Karpas-422 (cell line): ENCODE data around the gene RUNX2. TPM values are rescaled to one million over a fixed set of nuclear protein-coding genes. Genes with fewer than 3 reads are reported as not detected.

Experiments used
- DNase-seq: peaks from one replicate; pipeline ENCODE4 v3.0.0-alpha.2; 2015
- H2AFZ ChIP-seq: fragments of 200-600 bp; sonication (generic); 2 replicates; pipeline ENCODE4 v1.6.1; 2014; ENCODE audit warnings: antibody characterized with exemption, low read length, mixed read lengths
- H3K27ac ChIP-seq: fragments of 200-600 bp; sonication (generic); 2 replicates; pipeline ENCODE4 v1.5.1; 2014; ENCODE audit warnings: mild to moderate bottlenecking, low read length, moderate library complexity
- H3K27me3 ChIP-seq: fragments of 200-600 bp; sonication (generic); 2 replicates; pipeline ENCODE4 v1.6.1; 2014; ENCODE audit warnings: low read length, mixed read lengths
- H3K36me3 ChIP-seq: fragments of 200-600 bp; sonication (generic); 2 replicates; pipeline ENCODE4 v1.6.1; 2014; ENCODE audit warnings: low read length, mixed read lengths; ENCODE audit not compliant: insufficient read depth
- H3K4me1 ChIP-seq: fragments of 200-600 bp; sonication (generic); 2 replicates; pipeline ENCODE4 v1.6.1; 2014; ENCODE audit warnings: mild to moderate bottlenecking, low read length, mixed read lengths
- H3K4me2 ChIP-seq: fragments of 200-600 bp; sonication (generic); 2 replicates; pipeline ENCODE4 v1.6.1; 2014; ENCODE audit warnings: low read length, low read depth, mild to moderate bottlenecking; ENCODE audit not compliant: poor library complexity, severe bottlenecking
- H3K4me3 ChIP-seq: fragments of 200-600 bp; sonication (generic); 2 replicates; pipeline ENCODE4 v1.5.1; 2014; ENCODE audit warnings: mild to moderate bottlenecking, antibody characterized with exemption, low read length, mixed read lengths
- H3K79me2 ChIP-seq: fragments of 200-600 bp; sonication (generic); 2 replicates; pipeline ENCODE4 v1.6.1; 2014; ENCODE audit warnings: mild to moderate bottlenecking, low read length, mixed read lengths
- H3K9ac ChIP-seq: fragments of 200-600 bp; sonication (generic); 2 replicates; pipeline ENCODE4 v1.6.0; 2014; ENCODE audit warnings: low read length
- H3K9me2 ChIP-seq: fragments of 200-600 bp; sonication (generic), shearing (Covaris generic); replicated peaks from 2 replicates; pipeline ENCODE4 v1.6.0; 2014; ENCODE audit warnings: mild to moderate bottlenecking, low read length, moderate library complexity; ENCODE audit not compliant: insufficient read depth
- H3K9me3 ChIP-seq: fragments of 300-700, 200-600 bp; sonication (generic); 2 replicates; pipeline ENCODE4 v1.6.1; 2014; ENCODE audit warnings: low read length, mixed read lengths
- H4K20me1 ChIP-seq: fragments of 200-600 bp; sonication (generic); 2 replicates; pipeline ENCODE4 v1.6.1; 2014; ENCODE audit warnings: mild to moderate bottlenecking, antibody characterized with exemption, low read length, low read depth; ENCODE audit not compliant: insufficient read depth
- total RNA-seq: library from RNA; depleted of rRNA; stranded (reverse); fragments of >200 nt; shearing (Covaris generic); gene quantifications from 2 replicates; pipeline ENCODE4 v1.2.3, GENCODE V29; 2014; ENCODE audit warnings: low replicate concordance

RUNX2 gene
- total RNA-seq, 1 experiment from 2014 or later = 0.19 TPM

- Histone ChIP-seq H2AFZ (no peak overlapping the region), H3K36me3 (no peaks in the 10 kb centered on the region), H3K4me3 (no peak overlapping the region), H3K4me1 (no peaks in the 10 kb centered on the region), H4K20me1 (no peaks in the 10 kb centered on the region), H3K27me3 (no peaks in the 10 kb centered on the region), H3K4me2 (no peak overlapping the region), H3K79me2 (no peaks in the 10 kb centered on the region), H3K27ac (no peak overlapping the region), H3K9ac (no peak overlapping the region), H3K9me2 (no peaks in the 10 kb centered on the region), H3K9me3 (no peaks in the 10 kb centered on the region)
- no peak for DNase-seq
Measured at GRCh38 chr6:45436544-45437438, 108.7 kb downstream of the RUNX2 start.

GRCh38 chr6:45437439-45437815, 109.3 kb downstream of the RUNX2 start:
- H3K4me2 ChIP-seq = no peak overlapping the region
- no peak overlapping the region for H3K4me3 ChIP-seq
- H3K4me1 ChIP-seq = no peaks in the 10 kb centered on the region
- H3K27ac ChIP-seq = no peak overlapping the region
- H3K27me3 ChIP-seq = no peaks in the 10 kb centered on the region
- DNase-seq = no peak
- no peaks in the 10 kb centered on the region for H3K36me3 ChIP-seq
- H3K9ac ChIP-seq = no peak overlapping the region
- H4K20me1 ChIP-seq = no peaks in the 10 kb centered on the region
- no peak overlapping the region for H2AFZ ChIP-seq
- no peaks in the 10 kb centered on the region for H3K79me2 ChIP-seq
- H3K9me3 ChIP-seq = no peaks in the 10 kb centered on the region
- no peaks in the 10 kb centered on the region for H3K9me2 ChIP-seq

- H3K9me2 ChIP-seq = no peaks in the 10 kb centered on the region
- no peak overlapping the region for H3K27ac ChIP-seq
- no peaks in the 10 kb centered on the region for H3K36me3 ChIP-seq
- no peak overlapping the region for H3K4me3 ChIP-seq
- H4K20me1 ChIP-seq = no peaks in the 10 kb centered on the region
- H2AFZ ChIP-seq = no peak overlapping the region
- no peaks in the 10 kb centered on the region for H3K4me1 ChIP-seq
- H3K79me2 ChIP-seq = no peaks in the 10 kb centered on the region
- no peak overlapping the region for H3K4me2 ChIP-seq
- no peaks in the 10 kb centered on the region for H3K9me3 ChIP-seq
- H3K27me3 ChIP-seq = no peaks in the 10 kb centered on the region
- H3K9ac ChIP-seq = no peak overlapping the region
- DNase-seq = no peak
Measured at GRCh38 chr6:45438151-45438550, 110.0 kb downstream of the RUNX2 start.

- Histone ChIP-seq H3K27me3 (no peaks in the 10 kb centered on the region), H3K4me1 (no peaks in the 10 kb centered on the region), H3K9me3 (no peaks in the 10 kb centered on the region), H4K20me1 (no peaks in the 10 kb centered on the region), H2AFZ (no peak overlapping the region), H3K9ac (no peak overlapping the region), H3K9me2 (no peaks in the 10 kb centered on the region), H3K27ac (no peak overlapping the region), H3K4me3 (no peak overlapping the region), H3K4me2 (no peak overlapping the region), H3K36me3 (no peaks in the 10 kb centered on the region), H3K79me2 (no peaks in the 10 kb centered on the region)
- DNase-seq = no peak
Measured at GRCh38 chr6:45438849-45439406, 110.8 kb downstream of the RUNX2 start.

- H3K36me3 ChIP-seq = no peaks in the 10 kb centered on the region
- H3K9me3 ChIP-seq = no peaks in the 10 kb centered on the region
- no peak overlapping the region for H3K9ac ChIP-seq
- no peak overlapping the region for H3K4me3 ChIP-seq
- no peak overlapping the region for H2AFZ ChIP-seq
- no peaks in the 10 kb centered on the region for H4K20me1 ChIP-seq
- no peaks in the 10 kb centered on the region for H3K4me1 ChIP-seq
- DNase-seq = no peak
- H3K79me2 ChIP-seq = no peaks in the 10 kb centered on the region
- H3K4me2 ChIP-seq = no peak overlapping the region
- no peaks in the 10 kb centered on the region for H3K9me2 ChIP-seq
- H3K27me3 ChIP-seq = no peaks in the 10 kb centered on the region
- no peak overlapping the region for H3K27ac ChIP-seq
Measured at GRCh38 chr6:45439459-45439858, 111.3 kb downstream of the RUNX2 start.

GRCh38 chr6:45439861-45440388, 111.8 kb downstream of the RUNX2 start:
- DNase-seq = no peak
- H3K4me3 ChIP-seq = no peak overlapping the region
- no peaks in the 10 kb centered on the region for H3K9me2 ChIP-seq
- H3K79me2 ChIP-seq = no peaks in the 10 kb centered on the region
- no peak overlapping the region for H3K9ac ChIP-seq
- H3K27ac ChIP-seq = no peak overlapping the region
- H3K36me3 ChIP-seq = no peaks in the 10 kb centered on the region
- H3K4me2 ChIP-seq = no peak overlapping the region
- H3K27me3 ChIP-seq = no peaks in the 10 kb centered on the region
- no peak overlapping the region for H2AFZ ChIP-seq
- no peaks in the 10 kb centered on the region for H3K4me1 ChIP-seq
- H3K9me3 ChIP-seq = no peaks in the 10 kb centered on the region
- no peaks in the 10 kb centered on the region for H4K20me1 ChIP-seq

- Histone ChIP-seq H2AFZ (no peak overlapping the region), H3K36me3 (no peaks in the 10 kb centered on the region), H3K9me2 (no peaks in the 10 kb centered on the region), H3K79me2 (no peaks in the 10 kb centered on the region), H3K27me3 (no peaks in the 10 kb centered on the region), H3K9me3 (no peaks in the 10 kb centered on the region), H4K20me1 (no peaks in the 10 kb centered on the region), H3K4me2 (no peak overlapping the region), H3K9ac (no peak overlapping the region), H3K4me3 (no peak overlapping the region), H3K27ac (no peak overlapping the region), H3K4me1 (no peaks in the 10 kb centered on the region)
- no peak for DNase-seq
Measured at GRCh38 chr6:45441851-45442453, 113.8 kb downstream of the RUNX2 start.

- Histone ChIP-seq H3K9me3 (no peaks in the 10 kb centered on the region), H3K27me3 (no peaks in the 10 kb centered on the region), H3K9ac (no peak overlapping the region), H3K4me1 (no peaks in the 10 kb centered on the region), H3K9me2 (no peaks in the 10 kb centered on the region), H3K4me3 (no peak overlapping the region), H3K79me2 (no peaks in the 10 kb centered on the region), H3K27ac (no peak overlapping the region), H2AFZ (no peak overlapping the region), H3K36me3 (no peaks in the 10 kb centered on the region), H3K4me2 (no peak overlapping the region), H4K20me1 (no peaks in the 10 kb centered on the region)
- no peak for DNase-seq
Measured at GRCh38 chr6:45442716-45443115, 114.6 kb downstream of the RUNX2 start.
